AG09309 (cell line): ENCODE results near the gene FKBP6.
"Not testable (repeated sequence)": the region's sequence is repeated elsewhere in the genome, so short reads cannot be mapped to it uniquely, and the experiment has no call there.

Experiments used
- DNase-seq: peaks from one replicate; pipeline ENCODE4 v3.0.0-alpha.2; 2010; ENCODE audit warnings: low read depth
- H3K4me3 ChIP-seq: 2 replicates; pipeline ENCODE4 v1.5.1; 2011; ENCODE audit warnings: mild to moderate bottlenecking, low read depth, low read length, moderate library complexity; ENCODE audit not compliant: control insufficient read depth
- TF ChIP-seq, protein P1 (sequence below): IDR thresholded peaks from 2 replicates; pipeline ENCODE4 v1.5.1; 2011; ENCODE audit warnings: mild to moderate bottlenecking, low read depth, low read length, inconsistent platforms; ENCODE audit not compliant: insufficient read depth, control insufficient read depth; ENCODE audit errors: missing control alignments

Gene FKBP6

DNA sequence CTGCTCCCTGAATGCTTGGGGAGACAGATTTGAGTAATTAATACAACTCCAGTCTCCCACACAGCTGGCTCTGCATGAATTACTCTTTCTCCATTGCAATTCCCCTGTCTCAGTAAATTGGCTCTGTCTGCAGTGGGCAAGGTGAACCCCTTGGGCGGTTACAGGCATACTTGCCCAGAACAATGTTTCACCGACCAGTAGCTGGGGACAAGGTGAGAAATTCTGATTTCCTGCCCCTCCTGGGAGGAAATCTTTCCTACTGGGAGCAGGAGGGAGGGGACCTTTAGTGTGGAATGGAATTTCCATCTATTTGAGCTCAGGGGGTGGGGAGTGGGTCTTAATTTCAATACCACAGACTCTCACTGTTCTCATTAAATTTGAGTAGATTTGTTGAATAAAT, 63.4 kb downstream of the FKBP6 start:
- no peak for DNase-seq
- TF ChIP-seq, protein P1, sequence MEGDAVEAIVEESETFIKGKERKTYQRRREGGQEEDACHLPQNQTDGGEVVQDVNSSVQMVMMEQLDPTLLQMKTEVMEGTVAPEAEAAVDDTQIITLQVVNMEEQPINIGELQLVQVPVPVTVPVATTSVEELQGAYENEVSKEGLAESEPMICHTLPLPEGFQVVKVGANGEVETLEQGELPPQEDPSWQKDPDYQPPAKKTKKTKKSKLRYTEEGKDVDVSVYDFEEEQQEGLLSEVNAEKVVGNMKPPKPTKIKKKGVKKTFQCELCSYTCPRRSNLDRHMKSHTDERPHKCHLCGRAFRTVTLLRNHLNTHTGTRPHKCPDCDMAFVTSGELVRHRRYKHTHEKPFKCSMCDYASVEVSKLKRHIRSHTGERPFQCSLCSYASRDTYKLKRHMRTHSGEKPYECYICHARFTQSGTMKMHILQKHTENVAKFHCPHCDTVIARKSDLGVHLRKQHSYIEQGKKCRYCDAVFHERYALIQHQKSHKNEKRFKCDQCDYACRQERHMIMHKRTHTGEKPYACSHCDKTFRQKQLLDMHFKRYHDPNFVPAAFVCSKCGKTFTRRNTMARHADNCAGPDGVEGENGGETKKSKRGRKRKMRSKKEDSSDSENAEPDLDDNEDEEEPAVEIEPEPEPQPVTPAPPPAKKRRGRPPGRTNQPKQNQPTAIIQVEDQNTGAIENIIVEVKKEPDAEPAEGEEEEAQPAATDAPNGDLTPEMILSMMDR, result no peak
- H3K4me3 ChIP-seq, result no peak overlapping the region

DNA sequence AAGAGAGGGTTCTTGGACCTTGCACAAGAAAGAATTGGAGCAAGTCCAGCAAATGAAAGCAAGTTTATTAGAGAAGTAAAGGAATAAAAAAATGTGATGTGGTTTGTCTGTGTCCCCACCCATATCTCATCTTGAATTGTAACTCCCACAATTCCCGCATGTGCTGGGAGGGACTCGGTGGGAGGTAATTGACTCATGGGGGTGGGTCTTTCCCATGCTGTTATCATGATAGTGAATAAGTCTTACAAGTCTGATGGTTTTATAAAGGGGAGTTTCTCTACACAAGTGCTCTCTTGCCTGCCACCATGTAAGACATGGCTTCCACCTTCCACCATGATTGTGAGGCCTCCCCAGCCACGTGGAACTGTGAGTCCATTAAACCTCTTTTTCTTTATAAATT, 66.5 kb downstream of the FKBP6 start:
- no peak overlapping the region for H3K4me3 ChIP-seq
- TF ChIP-seq, protein P1, result no peak
- no peak for DNase-seq

DNA sequence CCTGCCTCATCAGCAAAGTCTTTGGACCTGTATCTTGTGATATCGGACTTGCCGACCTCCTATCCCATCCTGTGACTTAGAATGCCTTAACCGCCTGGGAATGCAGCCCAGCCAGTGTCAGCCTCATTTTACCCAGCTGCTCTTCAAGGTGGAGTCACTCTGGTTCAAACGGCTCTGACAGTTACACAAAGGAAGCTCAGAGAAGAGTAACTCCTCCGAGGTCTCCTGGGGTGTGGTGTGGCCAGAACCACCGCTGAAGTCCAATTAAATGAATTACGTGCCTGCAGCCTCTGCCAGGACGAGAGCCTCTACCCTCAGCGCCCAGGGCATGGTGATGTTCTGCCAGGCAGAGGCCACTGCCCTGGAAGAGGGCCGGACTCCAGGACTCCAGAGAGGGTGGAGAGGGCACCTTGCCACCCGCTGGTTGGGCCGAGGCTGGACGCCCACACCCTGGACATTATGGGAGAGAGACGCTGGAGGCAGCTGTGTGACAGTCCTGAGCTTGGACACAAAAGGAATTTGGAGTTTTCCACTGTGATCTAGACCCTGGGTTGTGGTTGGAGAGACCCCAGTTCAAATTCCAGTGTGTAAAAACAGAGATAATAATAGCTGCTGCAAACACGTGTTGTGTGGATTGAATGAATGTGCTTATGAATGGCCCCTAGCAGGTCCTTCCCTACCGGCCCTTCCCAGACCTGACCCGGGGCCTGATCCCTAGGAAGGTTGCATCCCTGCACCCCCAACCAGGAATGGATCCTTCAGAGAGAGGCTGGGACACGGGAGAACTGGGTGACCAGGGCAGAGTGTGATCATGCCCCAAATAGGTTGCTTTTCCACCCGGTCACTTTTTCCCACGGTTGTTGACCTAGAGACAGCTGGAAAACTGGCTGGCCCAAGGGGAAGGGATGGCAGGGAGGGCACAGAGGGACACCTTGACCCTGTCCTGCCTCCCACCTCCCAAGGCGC, 67.9 kb downstream of the FKBP6 start:
- H3K4me3 ChIP-seq, result no peak overlapping the region
- TF ChIP-seq, protein P1, result no peak
- DNase-seq, result no peak

DNA sequence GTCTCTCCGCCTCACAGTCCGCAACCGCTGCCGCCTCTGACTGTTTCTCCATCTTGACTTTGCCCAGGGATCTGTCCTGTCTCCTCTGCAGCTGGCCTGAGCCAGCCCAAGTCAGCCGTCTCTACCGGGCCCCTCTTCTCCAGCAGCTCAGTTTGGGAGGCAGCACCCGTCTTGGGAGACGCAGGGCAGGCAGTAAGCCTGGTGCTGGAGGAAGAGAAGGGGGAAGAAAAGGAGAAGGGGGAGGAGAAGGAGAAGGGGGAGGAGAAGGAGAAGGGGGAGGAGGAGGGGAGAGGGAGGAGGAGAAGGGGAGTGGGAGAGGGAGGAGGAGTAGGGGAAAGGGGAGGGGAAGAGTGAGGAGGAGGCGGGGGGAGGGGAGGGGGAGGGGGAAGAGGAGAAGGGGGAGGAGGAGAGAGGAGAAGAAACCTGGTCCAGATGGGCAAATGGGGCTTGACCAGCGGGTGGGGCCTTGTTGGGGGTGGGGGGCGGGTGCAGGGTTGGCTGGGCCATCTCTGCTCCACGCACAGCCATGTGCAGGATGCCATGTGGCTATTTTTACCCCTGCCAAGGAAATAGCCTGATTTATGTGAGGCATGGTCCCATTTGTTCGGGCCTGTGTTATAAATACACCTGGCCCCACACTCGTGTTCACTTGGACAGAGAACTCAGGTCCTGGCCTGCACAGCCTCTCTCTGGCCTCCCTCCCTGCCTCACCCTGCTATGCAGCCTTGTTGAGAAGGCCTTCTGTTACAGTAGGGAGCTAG, 69.7 kb downstream of the FKBP6 start:
- TF ChIP-seq, protein P1, result no peak
- DNase-seq, result no peak
- H3K4me3 ChIP-seq, result no peak overlapping the region

DNA sequence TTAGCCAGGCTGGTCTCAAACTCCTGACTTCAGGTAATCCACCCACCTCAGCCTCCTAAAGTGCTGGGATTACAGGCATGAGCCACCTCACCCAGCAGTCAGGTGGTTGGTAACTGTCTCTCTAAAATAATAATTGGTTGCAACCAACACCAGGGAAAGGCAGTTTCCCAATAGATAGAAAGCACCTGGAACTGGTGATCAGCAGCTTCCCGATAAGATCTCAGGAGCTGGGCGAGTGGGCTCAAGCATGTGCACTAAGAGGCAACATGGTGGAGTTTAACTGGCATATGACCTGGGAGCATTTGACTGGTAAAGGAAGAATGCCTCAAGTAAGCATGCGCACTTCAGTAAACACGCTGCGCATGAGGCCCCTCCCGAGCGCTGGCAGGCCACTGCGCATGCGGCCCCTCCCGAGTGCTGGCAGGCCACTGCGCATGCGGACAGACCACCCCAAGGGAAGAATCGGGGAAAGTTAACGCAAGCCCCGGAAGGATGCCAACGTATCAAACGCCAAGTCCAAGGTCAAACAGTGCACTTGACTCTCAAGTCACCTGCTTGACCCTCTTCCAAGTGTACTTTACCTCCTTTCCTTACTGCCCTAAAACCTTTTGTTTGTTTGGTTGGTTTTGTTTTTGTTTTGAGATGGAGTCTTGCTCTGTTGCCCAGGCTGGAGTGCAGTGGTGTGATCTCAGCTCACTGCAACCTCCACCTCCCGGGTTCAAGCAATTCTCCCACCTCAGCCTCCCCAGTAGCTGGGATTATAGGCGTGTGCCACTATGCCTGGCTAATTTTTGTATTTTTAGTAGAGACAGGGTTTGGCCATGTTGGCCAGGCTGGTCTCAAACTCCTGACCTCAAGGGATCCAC, 71.5 kb downstream of the FKBP6 start:
- DNase-seq, result peak; percentile 4
- H3K4me3 ChIP-seq, result not testable (repeated sequence)

DNA sequence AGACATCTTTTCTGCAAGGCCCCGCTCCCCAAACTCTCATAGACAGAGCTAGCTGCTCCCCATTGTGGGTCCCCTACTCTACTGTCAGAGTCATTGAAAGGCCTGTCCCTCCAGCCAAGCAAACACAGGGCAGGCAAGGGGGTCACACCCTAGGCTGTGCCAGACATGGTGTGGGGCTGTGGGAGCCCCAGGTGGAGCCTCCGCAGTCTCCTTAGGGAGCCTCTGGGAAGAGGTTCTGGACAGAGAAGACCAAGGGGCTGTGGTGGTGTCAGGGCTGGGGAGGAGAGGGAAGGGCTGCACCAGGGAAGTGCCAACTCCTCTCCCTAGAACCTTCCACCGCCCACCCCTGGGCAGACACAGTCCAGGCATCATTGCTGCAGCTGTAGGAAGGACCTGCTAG, 76.9 kb downstream of the FKBP6 start:
- not testable (repeated sequence) for DNase-seq, H3K4me3 ChIP-seq
